ENCODE measurements around the gene ALDH16A1.

- TF ChIP-seq RCOR1 (conservative IDR thresholded peaks at IDR 0.05; ENCODE audit: low read depth, low read length), result no peak
- TF ChIP-seq, protein P1, sequence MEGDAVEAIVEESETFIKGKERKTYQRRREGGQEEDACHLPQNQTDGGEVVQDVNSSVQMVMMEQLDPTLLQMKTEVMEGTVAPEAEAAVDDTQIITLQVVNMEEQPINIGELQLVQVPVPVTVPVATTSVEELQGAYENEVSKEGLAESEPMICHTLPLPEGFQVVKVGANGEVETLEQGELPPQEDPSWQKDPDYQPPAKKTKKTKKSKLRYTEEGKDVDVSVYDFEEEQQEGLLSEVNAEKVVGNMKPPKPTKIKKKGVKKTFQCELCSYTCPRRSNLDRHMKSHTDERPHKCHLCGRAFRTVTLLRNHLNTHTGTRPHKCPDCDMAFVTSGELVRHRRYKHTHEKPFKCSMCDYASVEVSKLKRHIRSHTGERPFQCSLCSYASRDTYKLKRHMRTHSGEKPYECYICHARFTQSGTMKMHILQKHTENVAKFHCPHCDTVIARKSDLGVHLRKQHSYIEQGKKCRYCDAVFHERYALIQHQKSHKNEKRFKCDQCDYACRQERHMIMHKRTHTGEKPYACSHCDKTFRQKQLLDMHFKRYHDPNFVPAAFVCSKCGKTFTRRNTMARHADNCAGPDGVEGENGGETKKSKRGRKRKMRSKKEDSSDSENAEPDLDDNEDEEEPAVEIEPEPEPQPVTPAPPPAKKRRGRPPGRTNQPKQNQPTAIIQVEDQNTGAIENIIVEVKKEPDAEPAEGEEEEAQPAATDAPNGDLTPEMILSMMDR (IDR thresholded peaks at IDR 0.05 in 2 of 3, conservative IDR thresholded peaks at IDR 0.05 in 1 of 3; ENCODE audit: control insufficient read depth in 2 of 3, extremely low read depth in 1 of 3, insufficient read depth in 1 of 3, low read depth in 3 of 3, low read length in 3 of 3), result no peak
- TF ChIP-seq POLR2AphosphoS5 (IDR thresholded peaks at IDR 0.05; ENCODE audit: low read length), result 0 out of 2 replicates have a peak, but pooled peaks have one; percentile 56
- TF ChIP-seq EP300 (IDR thresholded peaks at IDR 0.05; ENCODE audit: borderline replicate concordance in 1 of 2, control insufficient read depth in 1 of 2, low read depth in 2 of 2, low read length in 2 of 2), result no peak
- no peak for TF ChIP-seq CHD4 (IDR thresholded peaks at IDR 0.05)
- TF ChIP-seq NFIC (IDR thresholded peaks at IDR 0.05; ENCODE audit: low read depth, low read length), result no peak
- no peak for TF ChIP-seq SIN3A (IDR thresholded peaks at IDR 0.05; ENCODE audit: low read depth, low read length)
Observed at GRCh38 chr19:49490287-49491029, 37.4 kb downstream of the ALDH16A1 start.

All from GM12878 (cell line).